ENCODE results near the gene NOTCH1. TPM values are rescaled to one million over a fixed set of nuclear protein-coding genes. Genes with fewer than 3 reads are reported as not detected.

Gene NOTCH1
- total RNA-seq, 1 experiment from 2014 or later, result 95.6 TPM

DNA sequence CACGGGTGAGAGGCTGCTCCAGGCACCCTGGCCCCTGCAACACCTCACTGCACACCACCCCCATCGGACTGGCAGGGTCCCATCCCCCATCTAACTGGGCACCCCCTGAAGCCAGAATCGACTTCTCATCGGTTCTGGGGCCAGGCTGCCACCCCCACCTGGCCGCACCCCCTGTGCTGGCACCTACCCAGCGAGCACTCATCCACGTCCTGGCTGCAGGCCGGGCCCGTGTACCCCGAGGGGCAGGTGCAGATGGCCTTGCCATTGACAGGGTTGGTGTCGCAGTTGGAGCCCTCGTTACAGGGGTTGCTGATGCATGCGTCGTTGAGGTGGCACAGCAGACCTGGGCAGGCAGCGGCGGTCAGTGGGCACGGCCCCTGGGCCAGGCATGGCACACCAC is 27.9 kb downstream of the NOTCH1 start (continued):
- TF ChIP-seq, protein P1, sequence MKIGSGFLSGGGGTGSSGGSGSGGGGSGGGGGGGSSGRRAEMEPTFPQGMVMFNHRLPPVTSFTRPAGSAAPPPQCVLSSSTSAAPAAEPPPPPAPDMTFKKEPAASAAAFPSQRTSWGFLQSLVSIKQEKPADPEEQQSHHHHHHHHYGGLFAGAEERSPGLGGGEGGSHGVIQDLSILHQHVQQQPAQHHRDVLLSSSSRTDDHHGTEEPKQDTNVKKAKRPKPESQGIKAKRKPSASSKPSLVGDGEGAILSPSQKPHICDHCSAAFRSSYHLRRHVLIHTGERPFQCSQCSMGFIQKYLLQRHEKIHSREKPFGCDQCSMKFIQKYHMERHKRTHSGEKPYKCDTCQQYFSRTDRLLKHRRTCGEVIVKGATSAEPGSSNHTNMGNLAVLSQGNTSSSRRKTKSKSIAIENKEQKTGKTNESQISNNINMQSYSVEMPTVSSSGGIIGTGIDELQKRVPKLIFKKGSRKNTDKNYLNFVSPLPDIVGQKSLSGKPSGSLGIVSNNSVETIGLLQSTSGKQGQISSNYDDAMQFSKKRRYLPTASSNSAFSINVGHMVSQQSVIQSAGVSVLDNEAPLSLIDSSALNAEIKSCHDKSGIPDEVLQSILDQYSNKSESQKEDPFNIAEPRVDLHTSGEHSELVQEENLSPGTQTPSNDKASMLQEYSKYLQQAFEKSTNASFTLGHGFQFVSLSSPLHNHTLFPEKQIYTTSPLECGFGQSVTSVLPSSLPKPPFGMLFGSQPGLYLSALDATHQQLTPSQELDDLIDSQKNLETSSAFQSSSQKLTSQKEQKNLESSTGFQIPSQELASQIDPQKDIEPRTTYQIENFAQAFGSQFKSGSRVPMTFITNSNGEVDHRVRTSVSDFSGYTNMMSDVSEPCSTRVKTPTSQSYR (CRISPR knock-in tag; IDR thresholded peaks at IDR 0.05), result no peak

DNA sequence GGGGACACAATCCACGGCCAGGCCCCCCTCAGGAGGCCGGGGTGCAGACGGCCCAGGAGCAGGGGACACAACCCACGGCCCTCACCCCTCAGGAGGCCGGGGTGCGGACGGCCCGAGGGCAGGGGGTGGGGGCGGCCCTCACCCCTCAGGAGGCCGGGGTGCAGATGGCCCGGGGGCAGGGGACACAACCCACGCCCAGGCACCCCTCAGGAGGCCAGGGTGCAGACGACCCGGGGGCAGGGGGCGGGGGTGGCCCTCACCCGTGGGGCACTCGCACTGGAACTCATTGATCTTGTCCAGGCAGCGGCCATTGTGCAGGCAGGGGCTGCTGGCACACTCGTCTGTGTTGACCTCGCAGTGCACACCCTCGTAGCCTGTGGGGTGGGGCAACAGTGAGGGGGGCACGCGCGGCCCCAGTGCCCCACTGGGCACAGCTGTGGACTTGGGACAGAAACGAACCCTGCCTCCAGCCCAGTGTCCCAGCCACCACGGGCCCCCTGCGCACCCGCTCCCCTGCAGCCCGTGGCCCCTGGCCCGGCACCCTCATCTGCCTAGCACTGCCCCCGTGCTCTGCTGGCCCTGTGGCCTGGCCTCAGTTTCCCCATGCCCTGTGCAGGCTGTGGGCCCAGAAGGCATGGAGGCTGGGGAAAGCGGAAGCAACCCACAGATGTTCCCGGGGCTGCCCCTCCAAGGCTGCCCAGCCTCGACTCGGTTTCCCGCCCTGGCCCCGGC is 28.7 kb downstream of the NOTCH1 start:
- no peaks in the 10 kb centered on the region for H3K9me3 Mint-ChIP-seq
- H3K36me3 Mint-ChIP-seq, result peaks cover 7% of the 10 kb centered on the region
- H3K27me3 Mint-ChIP-seq (ENCODE audit: low read depth), result no peaks in the 10 kb centered on the region
- no peak for DNase-seq (ENCODE audit: low spot score)
- ChIA-PET POLR2A (no interaction called here), CTCF (no interaction called here)
- H3K27ac Mint-ChIP-seq, result no peak overlapping the region
- H3K4me1 Mint-ChIP-seq, result no peaks in the 10 kb centered on the region
- no peak overlapping the region for H3K4me3 Mint-ChIP-seq
- no peak for ATAC-seq
- TF ChIP-seq, protein P2, sequence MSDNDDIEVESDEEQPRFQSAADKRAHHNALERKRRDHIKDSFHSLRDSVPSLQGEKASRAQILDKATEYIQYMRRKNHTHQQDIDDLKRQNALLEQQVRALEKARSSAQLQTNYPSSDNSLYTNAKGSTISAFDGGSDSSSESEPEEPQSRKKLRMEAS (CRISPR knock-in tag; IDR thresholded peaks at IDR 0.05), result no peak
- TF ChIP-seq, protein P3, sequence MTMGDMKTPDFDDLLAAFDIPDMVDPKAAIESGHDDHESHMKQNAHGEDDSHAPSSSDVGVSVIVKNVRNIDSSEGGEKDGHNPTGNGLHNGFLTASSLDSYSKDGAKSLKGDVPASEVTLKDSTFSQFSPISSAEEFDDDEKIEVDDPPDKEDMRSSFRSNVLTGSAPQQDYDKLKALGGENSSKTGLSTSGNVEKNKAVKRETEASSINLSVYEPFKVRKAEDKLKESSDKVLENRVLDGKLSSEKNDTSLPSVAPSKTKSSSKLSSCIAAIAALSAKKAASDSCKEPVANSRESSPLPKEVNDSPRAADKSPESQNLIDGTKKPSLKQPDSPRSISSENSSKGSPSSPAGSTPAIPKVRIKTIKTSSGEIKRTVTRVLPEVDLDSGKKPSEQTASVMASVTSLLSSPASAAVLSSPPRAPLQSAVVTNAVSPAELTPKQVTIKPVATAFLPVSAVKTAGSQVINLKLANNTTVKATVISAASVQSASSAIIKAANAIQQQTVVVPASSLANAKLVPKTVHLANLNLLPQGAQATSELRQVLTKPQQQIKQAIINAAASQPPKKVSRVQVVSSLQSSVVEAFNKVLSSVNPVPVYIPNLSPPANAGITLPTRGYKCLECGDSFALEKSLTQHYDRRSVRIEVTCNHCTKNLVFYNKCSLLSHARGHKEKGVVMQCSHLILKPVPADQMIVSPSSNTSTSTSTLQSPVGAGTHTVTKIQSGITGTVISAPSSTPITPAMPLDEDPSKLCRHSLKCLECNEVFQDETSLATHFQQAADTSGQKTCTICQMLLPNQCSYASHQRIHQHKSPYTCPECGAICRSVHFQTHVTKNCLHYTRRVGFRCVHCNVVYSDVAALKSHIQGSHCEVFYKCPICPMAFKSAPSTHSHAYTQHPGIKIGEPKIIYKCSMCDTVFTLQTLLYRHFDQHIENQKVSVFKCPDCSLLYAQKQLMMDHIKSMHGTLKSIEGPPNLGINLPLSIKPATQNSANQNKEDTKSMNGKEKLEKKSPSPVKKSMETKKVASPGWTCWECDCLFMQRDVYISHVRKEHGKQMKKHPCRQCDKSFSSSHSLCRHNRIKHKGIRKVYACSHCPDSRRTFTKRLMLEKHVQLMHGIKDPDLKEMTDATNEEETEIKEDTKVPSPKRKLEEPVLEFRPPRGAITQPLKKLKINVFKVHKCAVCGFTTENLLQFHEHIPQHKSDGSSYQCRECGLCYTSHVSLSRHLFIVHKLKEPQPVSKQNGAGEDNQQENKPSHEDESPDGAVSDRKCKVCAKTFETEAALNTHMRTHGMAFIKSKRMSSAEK (CRISPR knock-in tag; IDR thresholded peaks at IDR 0.05; ENCODE audit: borderline replicate concordance), result no peak
- TF ChIP-seq, protein P4, sequence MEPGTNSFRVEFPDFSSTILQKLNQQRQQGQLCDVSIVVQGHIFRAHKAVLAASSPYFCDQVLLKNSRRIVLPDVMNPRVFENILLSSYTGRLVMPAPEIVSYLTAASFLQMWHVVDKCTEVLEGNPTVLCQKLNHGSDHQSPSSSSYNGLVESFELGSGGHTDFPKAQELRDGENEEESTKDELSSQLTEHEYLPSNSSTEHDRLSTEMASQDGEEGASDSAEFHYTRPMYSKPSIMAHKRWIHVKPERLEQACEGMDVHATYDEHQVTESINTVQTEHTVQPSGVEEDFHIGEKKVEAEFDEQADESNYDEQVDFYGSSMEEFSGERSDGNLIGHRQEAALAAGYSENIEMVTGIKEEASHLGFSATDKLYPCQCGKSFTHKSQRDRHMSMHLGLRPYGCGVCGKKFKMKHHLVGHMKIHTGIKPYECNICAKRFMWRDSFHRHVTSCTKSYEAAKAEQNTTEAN (CRISPR knock-in tag; IDR thresholded peaks at IDR 0.05), result no peak
- TF ChIP-seq MYBL2 (CRISPR knock-in tag; IDR thresholded peaks at IDR 0.05), result no peak
- TF ChIP-seq, protein P5, sequence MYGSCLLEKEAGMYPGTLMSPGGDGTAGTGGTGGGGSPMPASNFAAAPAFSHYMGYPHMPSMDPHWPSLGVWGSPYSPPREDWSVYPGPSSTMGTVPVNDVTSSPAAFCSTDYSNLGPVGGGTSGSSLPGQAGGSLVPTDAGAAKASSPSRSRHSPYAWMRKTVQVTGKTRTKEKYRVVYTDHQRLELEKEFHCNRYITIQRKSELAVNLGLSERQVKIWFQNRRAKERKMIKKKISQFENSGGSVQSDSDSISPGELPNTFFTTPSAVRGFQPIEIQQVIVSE (CRISPR knock-in tag; IDR thresholded peaks at IDR 0.05; ENCODE audit: borderline replicate concordance), result no peak
- TF ChIP-seq, protein P6, sequence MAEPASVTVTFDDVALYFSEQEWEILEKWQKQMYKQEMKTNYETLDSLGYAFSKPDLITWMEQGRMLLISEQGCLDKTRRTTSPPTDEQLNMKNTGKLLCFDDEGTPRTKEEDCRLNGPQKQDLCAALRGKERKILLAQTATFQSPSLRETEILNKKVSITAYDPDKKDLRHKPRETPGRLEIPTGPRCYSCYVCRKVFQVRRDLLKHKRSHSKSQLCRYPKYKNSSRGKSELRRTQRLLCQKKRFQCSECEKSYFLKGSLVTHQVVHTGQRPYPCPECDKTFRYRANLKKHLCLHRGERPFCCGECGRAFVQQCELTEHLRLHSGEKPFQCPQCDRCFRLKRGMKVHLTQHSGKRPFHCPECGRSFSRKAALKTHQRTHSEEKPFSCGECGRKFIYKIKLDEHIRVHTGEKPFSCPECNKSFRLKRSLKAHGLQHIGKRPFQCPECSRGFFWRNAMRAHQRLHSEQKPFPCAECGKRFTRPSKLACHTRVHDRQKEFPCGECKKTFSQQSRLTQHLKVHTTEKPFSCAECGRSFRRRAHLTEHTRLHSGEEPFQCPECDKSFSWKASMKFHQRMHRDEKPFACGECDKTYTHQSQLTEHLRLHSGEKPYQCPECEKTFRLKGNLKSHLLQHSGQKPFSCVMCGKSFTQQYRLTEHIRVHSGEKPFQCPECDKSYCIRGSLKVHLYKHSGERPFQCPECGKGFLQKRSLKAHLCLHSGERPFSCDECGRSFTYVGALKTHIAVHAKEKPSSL (CRISPR knock-in tag; conservative IDR thresholded peaks at IDR 0.05), result no peak
- no peak for TF ChIP-seq FOXP1 (CRISPR knock-in tag; IDR thresholded peaks at IDR 0.05; ENCODE audit: borderline replicate concordance)
- TF ChIP-seq, protein P7, sequence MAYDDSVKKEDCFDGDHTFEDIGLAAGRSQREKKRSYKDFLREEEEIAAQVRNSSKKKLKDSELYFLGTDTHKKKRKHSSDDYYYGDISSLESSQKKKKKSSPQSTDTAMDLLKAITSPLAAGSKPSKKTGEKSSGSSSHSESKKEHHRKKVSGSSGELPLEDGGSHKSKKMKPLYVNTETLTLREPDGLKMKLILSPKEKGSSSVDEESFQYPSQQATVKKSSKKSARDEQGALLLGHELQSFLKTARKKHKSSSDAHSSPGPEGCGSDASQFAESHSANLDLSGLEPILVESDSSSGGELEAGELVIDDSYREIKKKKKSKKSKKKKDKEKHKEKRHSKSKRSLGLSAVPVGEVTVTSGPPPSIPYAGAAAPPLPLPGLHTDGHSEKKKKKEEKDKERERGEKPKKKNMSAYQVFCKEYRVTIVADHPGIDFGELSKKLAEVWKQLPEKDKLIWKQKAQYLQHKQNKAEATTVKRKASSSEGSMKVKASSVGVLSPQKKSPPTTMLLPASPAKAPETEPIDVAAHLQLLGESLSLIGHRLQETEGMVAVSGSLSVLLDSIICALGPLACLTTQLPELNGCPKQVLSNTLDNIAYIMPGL (CRISPR knock-in tag; IDR thresholded peaks at IDR 0.05), result no peak
- TF ChIP-seq CREB1 (CRISPR knock-in tag; IDR thresholded peaks at IDR 0.05), result no peak
- no peak for TF ChIP-seq ZNF219 (CRISPR knock-in tag; IDR thresholded peaks at IDR 0.05; ENCODE audit: borderline replicate concordance)
- TF ChIP-seq, protein P8, sequence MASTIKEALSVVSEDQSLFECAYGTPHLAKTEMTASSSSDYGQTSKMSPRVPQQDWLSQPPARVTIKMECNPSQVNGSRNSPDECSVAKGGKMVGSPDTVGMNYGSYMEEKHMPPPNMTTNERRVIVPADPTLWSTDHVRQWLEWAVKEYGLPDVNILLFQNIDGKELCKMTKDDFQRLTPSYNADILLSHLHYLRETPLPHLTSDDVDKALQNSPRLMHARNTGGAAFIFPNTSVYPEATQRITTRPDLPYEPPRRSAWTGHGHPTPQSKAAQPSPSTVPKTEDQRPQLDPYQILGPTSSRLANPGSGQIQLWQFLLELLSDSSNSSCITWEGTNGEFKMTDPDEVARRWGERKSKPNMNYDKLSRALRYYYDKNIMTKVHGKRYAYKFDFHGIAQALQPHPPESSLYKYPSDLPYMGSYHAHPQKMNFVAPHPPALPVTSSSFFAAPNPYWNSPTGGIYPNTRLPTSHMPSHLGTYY (CRISPR knock-in tag; IDR thresholded peaks at IDR 0.05), result no peak
- no peak for TF ChIP-seq RORB (CRISPR knock-in tag; IDR thresholded peaks at IDR 0.05)
- TF ChIP-seq TEAD1 (CRISPR knock-in tag; IDR thresholded peaks at IDR 0.05), result no peak
- TF ChIP-seq, protein P9, sequence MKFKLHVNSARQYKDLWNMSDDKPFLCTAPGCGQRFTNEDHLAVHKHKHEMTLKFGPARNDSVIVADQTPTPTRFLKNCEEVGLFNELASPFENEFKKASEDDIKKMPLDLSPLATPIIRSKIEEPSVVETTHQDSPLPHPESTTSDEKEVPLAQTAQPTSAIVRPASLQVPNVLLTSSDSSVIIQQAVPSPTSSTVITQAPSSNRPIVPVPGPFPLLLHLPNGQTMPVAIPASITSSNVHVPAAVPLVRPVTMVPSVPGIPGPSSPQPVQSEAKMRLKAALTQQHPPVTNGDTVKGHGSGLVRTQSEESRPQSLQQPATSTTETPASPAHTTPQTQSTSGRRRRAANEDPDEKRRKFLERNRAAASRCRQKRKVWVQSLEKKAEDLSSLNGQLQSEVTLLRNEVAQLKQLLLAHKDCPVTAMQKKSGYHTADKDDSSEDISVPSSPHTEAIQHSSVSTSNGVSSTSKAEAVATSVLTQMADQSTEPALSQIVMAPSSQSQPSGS (CRISPR knock-in tag; IDR thresholded peaks at IDR 0.05; ENCODE audit: borderline replicate concordance, low read depth), result no peak
- TF ChIP-seq ZNF121 (CRISPR knock-in tag; IDR thresholded peaks at IDR 0.05), result no peak
- TF ChIP-seq TEAD4 (CRISPR knock-in tag; IDR thresholded peaks at IDR 0.05), result no peak
- TF ChIP-seq CBFB (CRISPR knock-in tag; IDR thresholded peaks at IDR 0.05; ENCODE audit: low read depth), result no peak
- TF ChIP-seq SMAD4 (CRISPR knock-in tag; IDR thresholded peaks at IDR 0.05), result no peak

Measured in WTC11 (cell line).